GM19395 (cell line): Measurements from ENCODE around the gene HDGFL3.
"Not testable (repeated sequence)": the region's sequence is repeated elsewhere in the genome, so short reads cannot be mapped to it uniquely, and the experiment has no call there.

Experiments used
- ATAC-seq: cut with Tn5 transposase; IDR thresholded peaks from one replicate; pipeline ENCODE4 v1.9.1; 2021; ENCODE audit warnings: mild to moderate bottlenecking, moderate library complexity; ENCODE audit not compliant: unreplicated experiment

HDGFL3 gene

GRCh38 chr15:83198476-83198875, 9.1 kb downstream of the HDGFL3 start:
- ATAC-seq = peak; percentile 28

GRCh38 chr15:83194528-83194927, 13.1 kb downstream of the HDGFL3 start:
- no peak for ATAC-seq

- ATAC-seq = no peak
Measured at GRCh38 chr15:83193721-83194120, 13.9 kb downstream of the HDGFL3 start.

GRCh38 chr15:83192742-83193141, 14.9 kb downstream of the HDGFL3 start:
- no peak for ATAC-seq

- ATAC-seq = no peak
Measured at GRCh38 chr15:83190450-83190849, 17.2 kb downstream of the HDGFL3 start.

- ATAC-seq = no peak
Measured at GRCh38 chr15:83185561-83185960, 22.1 kb downstream of the HDGFL3 start.

- no peak for ATAC-seq
Measured at GRCh38 chr15:83178869-83179325, 28.7 kb downstream of the HDGFL3 start.

- no peak for ATAC-seq
Measured at GRCh38 chr15:83178390-83178789, 29.2 kb downstream of the HDGFL3 start.

GRCh38 chr15:83174891-83175290, 32.7 kb downstream of the HDGFL3 start:
- ATAC-seq = no peak

GRCh38 chr15:83170474-83171165, 37.0 kb downstream of the HDGFL3 start:
- ATAC-seq = no peak

GRCh38 chr15:83169576-83169975, 38.0 kb downstream of the HDGFL3 start:
- not testable (repeated sequence) for ATAC-seq

GRCh38 chr15:83166830-83167229, 40.8 kb downstream of the HDGFL3 start:
- no peak for ATAC-seq

- ATAC-seq = no peak
Measured at GRCh38 chr15:83166218-83166617, 41.4 kb downstream of the HDGFL3 start.

GRCh38 chr15:83164771-83165404, 42.7 kb downstream of the HDGFL3 start:
- ATAC-seq = no peak

- ATAC-seq = no peak
Measured at GRCh38 chr15:83164111-83164770, 43.4 kb downstream of the HDGFL3 start.

GRCh38 chr15:83163032-83163431, 44.6 kb downstream of the HDGFL3 start:
- ATAC-seq = no peak

- ATAC-seq = no peak
Measured at GRCh38 chr15:83160741-83161140, 46.9 kb downstream of the HDGFL3 start.

GRCh38 chr15:83158393-83158792, 49.2 kb downstream of the HDGFL3 start:
- no peak for ATAC-seq

GRCh38 chr15:83155942-83156341, 51.7 kb downstream of the HDGFL3 start:
- ATAC-seq = no peak

GRCh38 chr15:83153288-83153687, 54.3 kb downstream of the HDGFL3 start:
- ATAC-seq = no peak

- ATAC-seq = no peak
Measured at GRCh38 chr15:83144771-83145170, 62.9 kb downstream of the HDGFL3 start.

GRCh38 chr15:83142151-83142550, 65.5 kb downstream of the HDGFL3 start:
- not testable (repeated sequence) for ATAC-seq
